Stromal cell of bone marrow (primary cell): ENCODE data around the gene GABPB1.

Experiments
- DNase-seq: peaks from one replicate; pipeline ENCODE4 v3.0.0-alpha.2; 2012; ENCODE audit warnings: low read depth

The GABPB1 gene

GRCh38 chr15:50344006-50344464 lies 11.0 kb downstream of the GABPB1 start:
- DNase-seq: no peak

- no peak for DNase-seq
Measured at GRCh38 chr15:50341616-50342136, 13.3 kb downstream of the GABPB1 start.

GRCh38 chr15:50340416-50340815 lies 14.6 kb downstream of the GABPB1 start:
- DNase-seq: no peak

GRCh38 chr15:50339717-50340116 lies 15.3 kb downstream of the GABPB1 start:
- no peak for DNase-seq

GRCh38 chr15:50335251-50335650 lies 19.7 kb downstream of the GABPB1 start:
- DNase-seq: no peak

GRCh38 chr15:50333229-50333628 lies 21.8 kb downstream of the GABPB1 start:
- no peak for DNase-seq

- DNase-seq: no peak
Measured at GRCh38 chr15:50330921-50331320, 24.1 kb downstream of the GABPB1 start.

GRCh38 chr15:50328116-50328515 lies 26.9 kb downstream of the GABPB1 start:
- no peak for DNase-seq

GRCh38 chr15:50321680-50322210 lies 33.3 kb downstream of the GABPB1 start:
- no peak for DNase-seq

GRCh38 chr15:50320504-50320903 lies 34.5 kb downstream of the GABPB1 start:
- DNase-seq: no peak

- no peak for DNase-seq
Measured at GRCh38 chr15:50318697-50319096, 36.3 kb downstream of the GABPB1 start.

GRCh38 chr15:50315814-50316630 lies 39.0 kb downstream of the GABPB1 start:
- peak; percentile 33 for DNase-seq

GRCh38 chr15:50312636-50313035 lies 42.4 kb downstream of the GABPB1 start:
- DNase-seq: no peak

GRCh38 chr15:50307799-50308198 lies 47.2 kb downstream of the GABPB1 start:
- DNase-seq: no peak

- DNase-seq: peak; percentile 34
Measured at GRCh38 chr15:50304836-50305235, 50.2 kb downstream of the GABPB1 start.

GRCh38 chr15:50302581-50302980 lies 52.4 kb downstream of the GABPB1 start:
- no peak for DNase-seq

- DNase-seq: peak; percentile 18
Measured at GRCh38 chr15:50298340-50298739, 56.7 kb downstream of the GABPB1 start.

- no peak for DNase-seq
Measured at GRCh38 chr15:50295966-50296365, 59.0 kb downstream of the GABPB1 start.

GRCh38 chr15:50289749-50290148 lies 65.2 kb downstream of the GABPB1 start:
- no peak for DNase-seq

GRCh38 chr15:50287324-50288116 lies 67.5 kb downstream of the GABPB1 start:
- DNase-seq: no peak

- no peak for DNase-seq
Measured at GRCh38 chr15:50281427-50281826, 73.6 kb downstream of the GABPB1 start.

- no peak for DNase-seq
Measured at GRCh38 chr15:50280271-50280670, 74.7 kb downstream of the GABPB1 start.

- no peak for DNase-seq
Measured at GRCh38 chr15:50278496-50278895, 76.5 kb downstream of the GABPB1 start.
